HT1080 (cell line): Measurements from ENCODE around the gene TBC1D3. TPM values are rescaled to one million over a fixed set of nuclear protein-coding genes. Genes with fewer than 3 reads are reported as not detected.
"Not testable (repeated sequence)": the region's sequence is repeated elsewhere in the genome, so short reads cannot be mapped to it uniquely, and the experiment has no call there.

Source experiments
- DNase-seq: peaks from one replicate; pipeline ENCODE4 v3.0.0-alpha.2; 2015; ENCODE audit warnings: low read depth
- polyA plus RNA-seq, 2 experiments: library from polyadenylated mRNA; depleted of rRNA; stranded (reverse); fragments of >200 nt; gene quantifications; 2 replicates each; pipeline ENCODE4 v1.2.3, GENCODE V29; 2015
- small RNA-seq: library from RNA; depleted of rRNA; stranded (forward); fragments of <200 nt; gene quantifications from one replicate; pipeline ENCODE3, GENCODE V24; 2014
- total RNA-seq: library from RNA; depleted of rRNA; stranded (reverse); fragments of >200 nt; shearing (Covaris generic); gene quantifications from 2 replicates; pipeline ENCODE4 v1.2.3, GENCODE V29; 2014; rRNA removed

The TBC1D3 gene
- 0.20 TPM in 1 of 2 replicates, not detected in the other for total RNA-seq
- 1.2 and 1.5 TPM in 2 replicates for polyA plus RNA-seq (2015; cell fraction: cytosol; rRNA removed)
- 17.5 TPM in 2 replicates for polyA plus RNA-seq (2015; cell fraction: nucleus; rRNA removed)

DNA sequence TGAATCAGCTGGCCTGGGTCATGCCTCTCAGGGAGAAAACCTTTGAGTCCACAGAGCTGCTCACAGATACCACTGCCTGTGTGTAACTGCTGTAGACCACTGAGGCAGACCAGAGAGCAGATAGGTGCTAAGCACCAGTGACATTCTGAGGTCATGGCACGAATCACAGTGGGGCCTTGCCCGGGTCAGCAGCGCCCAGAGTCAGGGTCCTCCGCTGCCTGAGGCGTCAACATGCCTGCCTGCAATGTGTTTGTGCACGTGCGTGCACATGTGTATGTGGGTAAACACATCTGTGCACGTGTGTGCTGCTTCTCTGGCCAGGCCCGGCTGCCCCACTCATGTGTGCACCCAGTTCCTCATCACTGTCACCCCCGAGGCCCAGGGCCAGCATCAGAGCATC, at the start of gene TBC1D3:
TSS of gene TBC1D3 (minus strand) at position 101 of the 400 bp plus-strand sequence. CDS start 1,526 bp downstream, outside the sequence.
- not testable (repeated sequence) for DNase-seq

DNA sequence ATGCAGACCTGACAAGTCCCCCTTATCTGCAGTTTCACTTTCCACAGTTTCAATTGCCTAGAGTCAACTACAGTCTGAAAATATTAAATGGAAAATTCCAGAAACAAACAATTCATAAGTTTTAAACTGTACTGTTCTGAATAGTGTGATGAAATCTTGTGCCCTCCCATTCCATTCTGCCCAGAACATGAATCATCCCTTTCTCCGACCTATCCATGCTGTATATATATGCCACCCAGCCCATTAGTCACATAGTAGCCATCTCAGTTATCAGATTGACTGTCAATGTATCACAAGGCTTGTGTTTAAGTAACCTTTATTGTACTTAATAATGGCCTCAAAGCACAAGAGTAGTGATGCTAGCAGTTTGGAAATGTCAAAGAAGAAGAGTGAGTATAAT, 40.4 kb upstream of the TBC1D3 start:
- not testable (repeated sequence) for DNase-seq

DNA sequence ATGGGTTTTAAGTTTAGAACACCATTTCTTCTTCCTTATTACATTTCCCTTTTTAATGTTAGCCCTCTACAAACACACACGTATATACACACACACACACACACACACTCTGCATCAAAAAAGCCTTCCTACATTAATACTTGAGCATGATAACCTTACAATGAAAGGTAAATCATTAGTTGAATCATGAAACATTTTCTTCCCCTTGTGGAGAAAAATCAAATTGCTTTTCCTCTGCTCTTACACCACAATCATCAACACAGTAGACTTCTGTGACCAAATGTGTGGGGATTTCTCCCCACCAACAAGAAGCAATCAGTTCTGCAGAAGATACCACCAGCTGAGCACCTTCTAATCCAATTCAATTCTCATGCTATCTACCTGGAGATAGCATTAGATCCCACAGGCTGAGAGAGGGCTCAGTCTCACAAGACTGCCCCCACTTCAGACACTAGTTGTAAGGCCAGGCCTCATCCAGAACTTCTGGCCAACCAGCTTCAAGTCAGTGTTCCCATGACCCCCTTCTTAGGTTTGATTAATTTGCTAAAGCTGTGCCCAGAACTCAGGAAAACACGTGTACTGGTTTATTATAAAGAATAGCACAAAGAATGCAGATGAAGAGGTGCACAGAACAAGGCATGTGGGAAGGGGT, 33.6 kb upstream of the TBC1D3 start:
- DNase-seq = not testable (repeated sequence)

DNA sequence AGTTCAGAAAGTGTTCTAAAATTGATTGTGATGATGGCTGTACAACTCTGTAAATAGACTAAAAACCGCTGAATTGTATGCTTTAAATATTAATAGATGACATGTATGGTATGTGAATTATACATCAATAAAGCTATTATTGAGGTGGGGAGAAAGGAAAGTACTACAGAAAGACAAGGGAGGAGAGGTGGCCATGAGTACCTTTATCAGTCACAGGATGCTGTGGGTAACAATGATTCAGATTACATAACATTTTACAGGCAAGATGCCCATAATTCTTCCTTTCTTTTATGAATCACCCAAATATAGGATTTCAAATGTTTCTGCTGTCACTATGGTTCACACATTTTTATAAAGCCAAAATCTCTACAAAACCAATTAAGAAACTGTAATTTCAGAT, 28.5 kb upstream of the TBC1D3 start:
- DNase-seq = not testable (repeated sequence)

DNA sequence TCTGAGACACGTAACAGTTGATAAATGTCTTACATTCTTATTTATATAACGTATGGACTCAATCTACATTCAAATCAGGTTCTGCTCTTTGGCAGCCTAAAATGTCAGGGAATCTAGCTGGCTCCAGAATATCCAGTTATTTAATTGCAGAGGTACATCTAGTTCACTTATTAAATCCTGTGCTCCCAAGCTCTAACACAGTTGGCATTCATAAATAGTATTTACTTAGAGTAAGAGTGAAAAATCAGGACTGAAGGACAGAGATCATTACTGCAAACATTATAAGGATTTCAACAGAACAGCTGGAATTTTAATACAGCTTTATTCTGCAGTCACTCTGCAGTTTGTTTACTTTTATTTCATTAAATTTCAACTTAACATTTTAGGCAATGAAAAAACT, 7.9 kb upstream of the TBC1D3 start:
- DNase-seq = not testable (repeated sequence)

DNA sequence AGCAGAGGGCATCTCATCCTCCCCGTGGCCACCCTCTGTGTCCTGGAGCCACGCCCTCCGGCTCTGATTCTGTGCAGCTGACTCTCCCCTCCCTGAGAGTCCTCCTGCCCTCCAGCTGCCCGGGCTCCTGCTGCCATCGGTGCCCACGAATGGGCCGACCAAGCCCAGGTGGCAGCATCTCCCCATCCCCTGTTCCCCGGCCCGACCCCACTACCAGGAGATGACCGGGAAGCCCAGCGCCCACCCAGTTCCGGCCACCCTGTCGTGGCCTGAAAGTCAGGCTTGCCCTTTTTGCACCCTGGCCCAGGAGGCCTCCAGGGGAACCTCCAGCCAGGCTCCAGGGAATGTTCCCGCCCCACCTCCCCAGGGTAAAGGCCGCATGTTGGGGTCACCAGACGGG, 57.5 kb downstream of the TBC1D3 start:
- not testable (repeated sequence) for DNase-seq

Small RNA genes within 50 kb of the gene (small RNA-seq; reads per million reads assigned to genes)
- gene RF00019 (not detected), gene RNA5SP526 (not detected)

Other genes with a start within 250 kb of the TBC1D3 start
- gene TBC1D3L, start 203.5 kb downstream of the TBC1D3 start, total RNA-seq = 0.68 and 1.9 TPM in 2 replicates
- 0.13 and 0.48 TPM in 2 replicates for gene TBC1D3D, start 188.6 kb downstream of the TBC1D3 start, total RNA-seq
- not detected in 2 replicates for gene TBC1D3C, start 123.9 kb downstream of the TBC1D3 start, total RNA-seq
- 0.60 TPM in 1 of 2 replicates, not detected in the other for gene TBC1D3E, start 64.6 kb downstream of the TBC1D3 start, total RNA-seq
- gene MRPL45, start 104.6 kb upstream of the TBC1D3 start, total RNA-seq = 79.7 and 85.6 TPM in 2 replicates
- not detected in 2 replicates for gene GPR179, start 151.4 kb upstream of the TBC1D3 start, total RNA-seq
- 9.0 and 11.9 TPM in 2 replicates for gene SOCS7, start 159.3 kb upstream of the TBC1D3 start, total RNA-seq
- gene ARHGAP23, start 235.9 kb upstream of the TBC1D3 start, total RNA-seq = 21.7 and 40.0 TPM in 2 replicates